HEK293 (cell line): ENCODE results near the gene HGS.

Experiments used
- GLIS1 ChIP-seq: fragments of 450-650 bp; formaldehyde crosslinking; IDR thresholded peaks from 2 replicates; pipeline ENCODE4 v1.5.1; 2016; ENCODE audit warnings: missing biosample characterization, missing genetic modification characterization
- SALL2 ChIP-seq: fragments of 450-650 bp; formaldehyde crosslinking; IDR thresholded peaks from 2 replicates; pipeline ENCODE4 v1.5.0; 2017; ENCODE audit warnings: missing biosample characterization, mild to moderate bottlenecking, missing genetic modification characterization, borderline replicate concordance
- ZFP41 ChIP-seq: fragments of 450-650 bp; formaldehyde crosslinking; IDR thresholded peaks from 2 replicates; pipeline ENCODE4 v1.5.1; 2016; ENCODE audit warnings: missing biosample characterization, missing genetic modification characterization, borderline replicate concordance
- ZIC2 ChIP-seq: fragments of 450-650 bp; formaldehyde crosslinking; IDR thresholded peaks from 2 replicates; pipeline ENCODE4 v1.5.1; 2016; ENCODE audit warnings: missing biosample characterization, missing genetic modification characterization
- ZNF335 ChIP-seq: fragments of 450-650 bp; formaldehyde crosslinking; conservative IDR thresholded peaks from 2 replicates; pipeline ENCODE4 v1.5.1; 2016; ENCODE audit warnings: missing biosample characterization, missing genetic modification characterization
- ZNF501 ChIP-seq: fragments of 450-650 bp; formaldehyde crosslinking; IDR thresholded peaks from 2 replicates; pipeline ENCODE4 v1.5.1; 2016; ENCODE audit warnings: missing biosample characterization, missing genetic modification characterization
- ZNF626 ChIP-seq: fragments of 450-650 bp; sonication (Bioruptor Pico); formaldehyde crosslinking; IDR thresholded peaks from 2 replicates; pipeline ENCODE4 v1.5.1; 2018; ENCODE audit warnings: missing biosample characterization, missing genetic modification characterization, inconsistent platforms
- TF ChIP-seq, protein P1 (sequence below): fragments of 450-650 bp; formaldehyde crosslinking; IDR thresholded peaks from 2 replicates; pipeline ENCODE4 v1.5.1; 2016; ENCODE audit warnings: missing biosample characterization, missing genetic modification characterization
- TF ChIP-seq, protein P2 (sequence below): fragments of 450-650 bp; formaldehyde crosslinking; IDR thresholded peaks from 2 replicates; pipeline ENCODE4 v1.5.1; 2017; ENCODE audit warnings: missing biosample characterization, mild to moderate bottlenecking, missing genetic modification characterization, moderate library complexity
- TF ChIP-seq, protein P3 (sequence below): fragments of 450-650 bp; formaldehyde crosslinking; optimal IDR thresholded peaks from 2 replicates; pipeline ENCODE3; 2016; ENCODE audit warnings: missing biosample characterization, mild to moderate bottlenecking, missing genetic modification characterization
- TF ChIP-seq, protein P4 (sequence below): fragments of 450-650 bp; formaldehyde crosslinking; IDR thresholded peaks from 2 replicates; pipeline ENCODE4 v1.5.1; 2016; ENCODE audit warnings: missing biosample characterization, missing genetic modification characterization

DNA sequence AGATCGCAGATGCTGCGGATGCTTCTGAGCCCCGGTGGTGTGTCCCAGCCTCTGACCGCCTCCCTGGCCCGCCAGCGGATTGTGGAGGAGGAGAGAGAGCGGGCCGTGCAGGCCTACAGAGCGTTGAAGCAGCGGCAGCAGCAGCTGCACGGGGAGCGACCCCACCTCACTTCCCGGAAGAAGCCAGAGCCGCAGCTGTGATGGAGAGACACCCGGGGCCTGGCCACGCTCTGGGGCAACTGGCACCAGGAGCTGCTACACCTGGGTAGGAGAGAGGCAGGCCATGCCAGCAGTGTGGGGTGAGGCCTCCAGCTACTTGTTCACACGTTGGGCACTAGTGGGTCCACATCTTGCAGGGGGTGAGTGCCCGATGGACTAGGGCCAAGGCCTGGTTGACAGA is 11.3 kb upstream of the HGS start:
- no peak for TF ChIP-seq ZNF335 (tag by site-specific recombination)
- no peak for TF ChIP-seq SALL2
- no peak for TF ChIP-seq ZFP41 (tag by site-specific recombination)
- TF ChIP-seq, protein P1, sequence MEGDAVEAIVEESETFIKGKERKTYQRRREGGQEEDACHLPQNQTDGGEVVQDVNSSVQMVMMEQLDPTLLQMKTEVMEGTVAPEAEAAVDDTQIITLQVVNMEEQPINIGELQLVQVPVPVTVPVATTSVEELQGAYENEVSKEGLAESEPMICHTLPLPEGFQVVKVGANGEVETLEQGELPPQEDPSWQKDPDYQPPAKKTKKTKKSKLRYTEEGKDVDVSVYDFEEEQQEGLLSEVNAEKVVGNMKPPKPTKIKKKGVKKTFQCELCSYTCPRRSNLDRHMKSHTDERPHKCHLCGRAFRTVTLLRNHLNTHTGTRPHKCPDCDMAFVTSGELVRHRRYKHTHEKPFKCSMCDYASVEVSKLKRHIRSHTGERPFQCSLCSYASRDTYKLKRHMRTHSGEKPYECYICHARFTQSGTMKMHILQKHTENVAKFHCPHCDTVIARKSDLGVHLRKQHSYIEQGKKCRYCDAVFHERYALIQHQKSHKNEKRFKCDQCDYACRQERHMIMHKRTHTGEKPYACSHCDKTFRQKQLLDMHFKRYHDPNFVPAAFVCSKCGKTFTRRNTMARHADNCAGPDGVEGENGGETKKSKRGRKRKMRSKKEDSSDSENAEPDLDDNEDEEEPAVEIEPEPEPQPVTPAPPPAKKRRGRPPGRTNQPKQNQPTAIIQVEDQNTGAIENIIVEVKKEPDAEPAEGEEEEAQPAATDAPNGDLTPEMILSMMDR (tag by site-specific recombination) = no peak
- no peak for TF ChIP-seq ZIC2 (tag by site-specific recombination)
- no peak for TF ChIP-seq ZNF501 (tag by site-specific recombination)
- no peak for TF ChIP-seq GLIS1 (tag by site-specific recombination)
- no peak for TF ChIP-seq ZNF626 (tag by site-specific recombination)
- TF ChIP-seq, protein P2, sequence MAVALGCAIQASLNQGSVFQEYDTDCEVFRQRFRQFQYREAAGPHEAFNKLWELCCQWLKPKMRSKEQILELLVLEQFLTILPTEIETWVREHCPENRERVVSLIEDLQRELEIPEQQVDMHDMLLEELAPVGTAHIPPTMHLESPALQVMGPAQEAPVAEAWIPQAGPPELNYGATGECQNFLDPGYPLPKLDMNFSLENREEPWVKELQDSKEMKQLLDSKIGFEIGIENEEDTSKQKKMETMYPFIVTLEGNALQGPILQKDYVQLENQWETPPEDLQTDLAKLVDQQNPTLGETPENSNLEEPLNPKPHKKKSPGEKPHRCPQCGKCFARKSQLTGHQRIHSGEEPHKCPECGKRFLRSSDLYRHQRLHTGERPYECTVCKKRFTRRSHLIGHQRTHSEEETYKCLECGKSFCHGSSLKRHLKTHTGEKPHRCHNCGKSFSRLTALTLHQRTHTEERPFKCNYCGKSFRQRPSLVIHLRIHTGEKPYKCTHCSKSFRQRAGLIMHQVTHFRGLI = no peak
- TF ChIP-seq, protein P3, sequence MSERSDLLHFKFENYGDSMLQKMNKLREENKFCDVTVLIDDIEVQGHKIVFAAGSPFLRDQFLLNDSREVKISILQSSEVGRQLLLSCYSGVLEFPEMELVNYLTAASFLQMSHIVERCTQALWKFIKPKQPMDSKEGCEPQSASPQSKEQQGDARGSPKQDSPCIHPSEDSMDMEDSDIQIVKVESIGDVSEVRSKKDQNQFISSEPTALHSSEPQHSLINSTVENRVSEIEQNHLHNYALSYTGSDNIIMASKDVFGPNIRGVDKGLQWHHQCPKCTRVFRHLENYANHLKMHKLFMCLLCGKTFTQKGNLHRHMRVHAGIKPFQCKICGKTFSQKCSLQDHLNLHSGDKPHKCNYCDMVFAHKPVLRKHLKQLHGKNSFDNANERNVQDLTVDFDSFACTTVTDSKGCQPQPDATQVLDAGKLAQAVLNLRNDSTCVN (tag by site-specific recombination) = no peak
- TF ChIP-seq, protein P4, sequence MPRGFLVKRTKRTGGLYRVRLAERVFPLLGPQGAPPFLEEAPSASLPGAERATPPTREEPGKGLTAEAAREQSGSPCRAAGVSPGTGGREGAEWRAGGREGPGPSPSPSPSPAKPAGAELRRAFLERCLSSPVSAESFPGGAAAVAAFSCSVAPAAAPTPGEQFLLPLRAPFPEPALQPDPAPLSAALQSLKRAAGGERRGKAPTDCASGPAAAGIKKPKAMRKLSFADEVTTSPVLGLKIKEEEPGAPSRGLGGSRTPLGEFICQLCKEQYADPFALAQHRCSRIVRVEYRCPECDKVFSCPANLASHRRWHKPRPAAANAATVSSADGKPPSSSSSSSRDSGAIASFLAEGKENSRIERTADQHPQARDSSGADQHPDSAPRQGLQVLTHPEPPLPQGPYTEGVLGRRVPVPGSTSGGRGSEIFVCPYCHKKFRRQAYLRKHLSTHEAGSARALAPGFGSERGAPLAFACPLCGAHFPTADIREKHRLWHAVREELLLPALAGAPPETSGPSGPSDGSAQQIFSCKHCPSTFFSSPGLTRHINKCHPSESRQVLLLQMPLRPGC (tag by site-specific recombination) = no peak
